ENCODE data around the gene COLEC11.
"Not testable (repeated sequence)": the region's sequence is repeated elsewhere in the genome, so short reads cannot be mapped to it uniquely, and the experiment has no call there.

COLEC11 gene

GRCh38 chr2:3622967-3623366 lies 28.1 kb downstream of the COLEC11 start:
- DNase-seq (ENCODE audit: low read depth in 1 of 2, low spot score in 1 of 2), result no peak

DNA sequence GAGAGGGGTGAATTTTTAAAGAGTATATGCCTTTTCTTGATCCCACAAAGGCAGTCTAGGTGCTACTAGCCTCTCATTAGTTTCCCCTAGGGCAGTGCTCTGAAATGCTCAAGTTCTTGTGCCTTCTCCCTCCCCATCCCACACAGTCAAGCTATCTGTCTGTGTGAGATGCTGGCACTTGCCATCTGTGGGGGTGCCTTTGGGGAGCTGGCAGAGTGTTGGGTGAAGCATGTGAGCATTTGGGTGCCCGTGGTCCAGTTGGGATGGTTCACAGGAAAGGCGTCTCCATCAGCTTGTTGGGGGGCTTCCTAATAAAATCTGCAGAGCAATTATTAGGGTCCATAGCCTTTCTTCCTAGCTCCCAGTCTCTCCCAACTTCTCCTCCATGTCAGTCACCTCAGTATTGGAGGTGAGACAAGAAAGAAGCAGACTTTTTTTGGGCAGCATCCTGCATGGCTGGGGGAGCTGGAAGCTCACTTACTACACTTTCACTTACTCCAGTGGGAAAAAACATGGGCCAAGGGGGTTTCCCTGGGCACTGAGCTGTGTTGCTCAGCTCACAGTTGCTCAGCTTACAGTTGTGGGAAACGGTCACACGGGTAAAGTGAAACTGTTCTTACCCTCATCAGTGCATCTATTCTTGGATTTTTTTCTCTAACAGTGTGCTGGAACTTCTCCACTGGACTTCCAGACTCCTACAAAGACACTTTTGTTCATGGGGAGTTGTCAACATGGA lies 29.3 kb downstream of the COLEC11 start:
- DNase-seq (ENCODE audit: low read depth in 1 of 2, low spot score in 1 of 2), result no peak

GRCh38 chr2:3625186-3625585 lies 30.3 kb downstream of the COLEC11 start:
- no peak for DNase-seq (ENCODE audit: low read depth in 1 of 2, low spot score in 1 of 2)

DNA sequence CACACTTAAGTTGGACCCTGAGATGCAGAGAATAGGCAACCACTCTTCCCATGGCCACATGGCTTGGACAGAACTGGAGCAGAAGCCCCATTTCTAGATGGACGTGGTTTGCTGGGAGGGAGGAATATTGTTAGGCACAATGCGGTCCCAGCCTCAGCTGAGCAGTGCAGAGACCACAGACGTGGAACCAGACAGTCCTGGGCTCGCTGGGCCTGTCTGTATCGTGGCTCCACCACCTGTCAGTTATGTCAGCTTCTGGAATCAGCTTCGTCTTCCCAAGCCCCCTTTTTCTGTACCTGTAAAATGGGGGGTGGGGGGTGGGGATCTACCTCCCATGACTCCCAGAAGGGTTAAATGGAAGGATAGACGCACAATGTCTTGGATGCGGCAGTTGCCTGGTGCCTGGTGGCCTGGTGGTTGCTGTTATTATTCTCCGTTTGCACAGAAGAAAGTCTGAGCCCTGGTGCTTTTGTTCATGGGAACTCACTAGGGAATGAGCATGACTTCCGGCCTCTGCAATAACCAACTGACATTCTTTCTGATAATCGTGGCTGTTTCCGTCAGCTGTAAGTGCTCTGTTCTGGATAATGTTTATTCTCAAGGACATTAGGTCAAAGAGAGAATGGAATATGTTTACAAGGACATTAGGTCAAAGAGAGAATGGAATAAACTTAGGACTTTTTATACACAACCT lies 31.4 kb downstream of the COLEC11 start:
- DNase-seq (ENCODE audit: low read depth in 1 of 2, low spot score in 1 of 2), result no peak

- DNase-seq (ENCODE audit: low read depth in 1 of 2, low spot score in 1 of 2), result no peak
Observed at GRCh38 chr2:3626812-3627499, 32.0 kb downstream of the COLEC11 start.

DNA sequence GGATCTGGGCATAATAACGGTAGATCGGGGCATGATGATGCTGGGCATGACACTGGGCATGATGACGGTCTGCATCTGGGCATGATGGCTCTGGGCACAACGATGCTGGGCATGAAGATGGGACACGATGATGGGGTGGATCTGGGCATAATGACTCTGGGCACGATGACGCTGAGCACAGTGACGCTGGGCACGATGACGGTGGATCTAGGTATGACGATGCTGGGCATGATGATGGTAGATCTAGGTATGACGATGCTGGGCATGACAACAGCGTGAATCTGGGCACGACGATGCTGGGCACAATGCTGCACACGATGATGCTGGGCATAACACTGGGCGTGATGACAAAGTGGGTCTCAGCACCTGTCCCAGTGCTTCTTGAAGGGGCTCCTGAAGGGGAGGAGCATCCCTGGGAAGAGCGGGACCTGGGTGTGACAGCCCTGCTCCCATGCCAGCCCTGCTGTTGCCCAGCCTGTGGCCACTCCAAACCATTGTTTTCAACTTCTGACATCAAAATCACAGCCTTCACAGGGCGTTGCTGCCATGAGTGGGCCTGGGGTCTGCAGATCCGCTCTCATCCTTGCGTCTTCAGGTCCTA lies 32.7 kb downstream of the COLEC11 start:
- no peak for DNase-seq (ENCODE audit: low read depth in 1 of 2, low spot score in 1 of 2)

GRCh38 chr2:3628241-3628679 lies 33.3 kb downstream of the COLEC11 start:
- DNase-seq (ENCODE audit: low read depth in 1 of 2, low spot score in 1 of 2), result no peak

DNA sequence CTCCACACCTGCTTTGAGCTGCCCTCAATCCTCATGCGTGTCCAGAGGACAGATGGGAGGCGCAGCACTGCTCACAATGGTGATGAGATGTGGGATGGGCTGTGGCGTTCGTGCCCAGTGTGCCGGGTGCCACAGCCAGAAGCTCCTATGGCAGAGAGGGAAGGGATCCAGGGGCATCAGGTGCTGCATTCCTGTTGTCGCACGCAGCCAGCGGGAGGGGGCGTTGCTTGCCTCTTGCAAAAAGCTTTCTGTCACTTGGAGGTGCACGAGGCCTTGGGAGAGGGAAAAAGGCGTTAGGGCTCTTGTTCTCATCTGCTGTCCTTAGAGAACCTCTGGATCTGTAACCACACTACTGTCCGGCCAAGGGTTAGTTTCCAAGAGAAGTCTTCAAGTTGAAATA lies 33.9 kb downstream of the COLEC11 start:
- no peak for DNase-seq (ENCODE audit: low read depth in 1 of 2, low spot score in 1 of 2)

- DNase-seq (ENCODE audit: low read depth in 1 of 2, low spot score in 1 of 2), result no peak
Observed at GRCh38 chr2:3630631-3631030, 35.7 kb downstream of the COLEC11 start.

DNA sequence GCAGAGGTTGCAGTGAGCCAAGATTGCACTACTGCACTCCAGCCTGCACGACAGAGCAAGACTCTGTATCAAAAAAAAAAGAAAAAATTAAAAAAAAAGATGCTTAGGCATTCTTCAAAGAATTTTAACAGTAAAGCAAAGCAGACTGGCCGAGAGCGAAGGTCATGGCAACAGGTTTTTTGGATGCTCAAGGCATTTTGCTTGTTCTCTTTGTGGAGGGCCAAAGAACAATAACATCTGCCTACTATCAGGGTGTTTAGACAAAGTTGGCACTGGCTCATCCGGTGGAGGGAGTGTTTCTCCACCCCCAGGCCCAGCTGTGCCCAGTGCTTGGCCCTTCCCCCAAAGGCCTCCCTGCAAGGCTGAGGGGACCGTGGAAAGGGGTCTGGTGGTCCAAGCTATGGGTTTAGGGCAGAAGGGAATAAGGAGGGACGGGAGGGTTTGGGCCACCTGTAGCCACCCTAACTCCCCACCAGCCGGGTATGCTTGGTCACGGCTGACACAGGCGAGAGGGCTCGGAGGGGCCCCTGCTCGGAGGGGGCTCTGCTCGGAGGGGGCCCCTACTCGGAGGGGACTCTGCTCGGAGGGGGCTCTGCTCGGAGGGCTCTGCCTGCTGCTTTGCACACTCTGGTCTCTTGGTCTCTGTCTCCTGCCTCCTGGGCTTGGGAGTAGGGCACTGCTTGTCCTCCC lies 36.4 kb downstream of the COLEC11 start:
- no peak for DNase-seq (ENCODE audit: low read depth in 1 of 2, low spot score in 1 of 2)

DNA sequence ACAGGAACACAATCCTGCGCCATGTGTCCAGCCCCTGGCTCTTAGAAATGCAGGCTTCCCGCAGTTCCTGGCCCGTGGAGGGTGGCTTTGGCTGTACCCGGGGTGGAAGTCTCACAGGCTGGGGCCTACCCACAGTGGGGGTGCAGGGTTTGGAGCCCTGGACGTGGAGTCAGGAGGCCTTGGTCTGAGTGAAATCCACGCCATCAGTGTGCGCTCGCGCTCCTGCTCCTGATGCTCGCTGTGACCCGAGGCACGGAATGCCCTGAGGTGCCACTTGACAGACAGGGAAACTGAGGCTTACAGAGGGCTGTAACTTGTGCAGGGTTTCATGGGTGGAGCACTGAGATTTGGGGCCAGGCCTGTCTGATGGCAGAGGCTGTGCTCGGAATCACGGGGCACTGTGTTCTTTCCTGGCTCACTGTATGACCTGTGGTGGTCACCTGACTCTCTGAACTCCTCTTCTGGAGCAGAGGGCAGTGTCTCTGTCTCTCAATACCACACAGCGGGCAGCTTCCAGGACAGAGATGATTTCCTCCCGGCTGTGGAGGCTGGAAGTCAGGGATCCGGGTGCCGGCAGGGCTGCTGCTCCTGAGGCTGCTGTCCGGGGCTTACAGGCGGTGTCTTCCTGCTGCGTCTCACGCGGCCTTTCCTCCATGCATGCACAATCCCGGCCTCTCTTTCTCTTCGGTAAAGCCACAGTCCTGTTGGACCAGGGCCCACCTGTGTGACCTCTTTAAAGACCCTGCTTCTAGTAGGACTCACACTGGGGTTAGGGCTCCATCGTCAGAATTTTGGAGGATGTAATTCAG lies 37.1 kb downstream of the COLEC11 start:
- no peak for DNase-seq (ENCODE audit: low read depth in 1 of 2, low spot score in 1 of 2)

DNA sequence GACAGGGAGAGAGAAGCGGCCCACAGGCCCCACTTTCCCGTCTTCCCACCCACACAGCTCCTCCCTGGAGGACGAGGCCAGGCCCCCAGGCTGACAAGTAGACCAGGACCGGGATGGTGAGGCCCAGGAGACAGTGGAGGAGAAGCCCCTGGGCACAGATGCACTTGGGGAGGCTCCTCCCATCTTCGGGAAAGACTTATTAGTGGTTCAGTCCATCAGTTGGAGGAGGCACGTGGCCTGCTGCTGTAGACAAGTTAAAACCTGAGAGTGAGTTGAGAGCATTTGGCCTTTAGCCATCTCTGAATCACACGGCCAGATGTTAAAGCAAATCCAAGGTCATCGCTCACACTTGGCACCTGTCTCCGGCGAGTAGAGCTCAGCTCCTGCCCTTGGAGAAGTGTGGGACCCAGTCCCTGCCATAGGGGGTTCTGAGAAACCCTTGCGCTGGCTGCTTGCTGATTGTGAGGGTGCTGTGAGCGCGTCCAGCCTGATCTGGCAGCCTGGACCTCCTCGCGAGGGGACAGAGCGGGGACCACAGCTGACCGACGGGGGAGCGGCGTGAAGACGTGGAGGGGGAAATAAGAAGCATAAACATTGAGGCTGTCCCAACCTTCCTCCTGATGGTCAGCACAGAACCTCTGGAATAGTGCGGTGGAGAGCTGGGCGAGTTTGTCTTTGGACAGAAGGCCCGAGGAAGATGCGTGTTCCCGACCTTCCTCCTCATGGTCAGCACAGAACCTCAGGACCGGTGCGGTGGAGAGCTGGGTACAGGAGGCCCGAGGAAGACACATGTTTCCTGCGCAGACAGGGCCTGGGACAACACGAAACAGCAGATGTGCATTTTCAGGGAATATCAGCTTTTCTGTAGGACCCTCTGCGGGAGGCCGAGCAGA lies 38.4 kb downstream of the COLEC11 start:
- DNase-seq (ENCODE audit: low read depth in 1 of 2, low spot score in 1 of 2), result no peak

DNA sequence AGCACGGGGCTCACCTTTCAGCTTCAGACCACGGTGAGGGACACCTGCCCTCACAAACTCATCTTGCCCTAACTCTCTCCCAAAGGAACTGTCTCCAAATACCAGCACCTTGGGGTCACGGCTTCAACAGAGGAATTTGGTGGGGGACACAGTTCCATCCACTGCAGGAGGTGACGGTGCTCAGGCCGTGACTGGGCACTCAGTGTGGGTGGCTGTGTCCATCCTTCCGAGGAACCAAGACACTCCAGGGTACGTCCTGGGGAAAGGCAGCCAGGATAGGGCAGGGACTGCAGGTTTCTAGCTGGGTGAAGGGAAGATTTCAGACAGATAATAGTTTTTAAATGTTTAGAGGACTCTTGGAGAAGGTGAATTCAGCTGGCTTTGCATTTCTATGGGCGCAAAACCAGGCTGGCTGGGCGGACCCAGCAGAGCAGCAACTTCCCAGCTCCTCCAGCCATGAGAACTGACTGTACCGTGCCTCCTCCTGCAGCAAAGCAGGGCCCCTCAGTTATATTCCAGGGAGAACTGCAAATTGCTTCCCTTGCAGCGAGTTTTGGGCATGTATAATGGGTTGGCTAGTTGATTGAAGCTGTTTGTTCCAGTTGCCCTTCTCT lies 39.2 kb downstream of the COLEC11 start:
- no peak for DNase-seq (ENCODE audit: low read depth in 1 of 2, low spot score in 1 of 2)

- DNase-seq (ENCODE audit: low read depth in 1 of 2, low spot score in 1 of 2), result no peak
Observed at GRCh38 chr2:3634596-3635121, 39.7 kb downstream of the COLEC11 start.

GRCh38 chr2:3635171-3635974 lies 40.5 kb downstream of the COLEC11 start:
- DNase-seq (ENCODE audit: low read depth in 1 of 2, low spot score in 1 of 2), result no peak

DNA sequence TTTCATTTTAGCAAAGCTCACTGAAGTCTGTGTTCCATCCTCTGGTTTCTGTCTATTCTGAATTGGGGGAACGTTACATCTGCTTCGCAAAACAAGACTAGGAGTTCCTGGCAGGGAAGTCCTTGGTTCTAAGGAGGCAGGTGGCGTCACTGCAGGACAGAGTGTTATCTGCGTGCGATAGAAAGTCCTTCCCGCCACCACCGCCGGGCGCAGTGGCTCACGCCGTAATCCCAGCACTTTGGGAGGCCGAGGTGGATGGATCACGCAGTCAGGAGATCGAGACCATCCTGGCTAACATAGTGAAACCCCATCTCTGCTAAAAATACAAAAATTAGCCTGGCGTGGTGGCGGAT lies 41.0 kb downstream of the COLEC11 start:
- not testable (repeated sequence) for DNase-seq (ENCODE audit: low read depth in 1 of 2, low spot score in 1 of 2)

- DNase-seq (ENCODE audit: low read depth in 1 of 2, low spot score in 1 of 2), result no peak
Observed at GRCh38 chr2:3636586-3637310, 41.8 kb downstream of the COLEC11 start.

Measured in activated CD4-positive, alpha-beta T cell treated with anti-CD3 and anti-CD28 coated beads, Interleukin-2, amount 50 U/mL, for 24 hours (primary cell).